Body of pancreas (tissue), 4 donors: ENCODE measurements around the gene PPFIA2.

Experiments used
- CTCF ChIP-seq, 7 experiments: fragments of 450-650 bp in 4 of 7; fragments of 200-600 bp in 3 of 7; sonication (generic) in 3 of 7; IDR thresholded peaks; one replicate each; pipeline ENCODE4 v1.5.1; 2016 to 2019; ENCODE audit warnings: antibody characterized with exemption in 7 of 7
- POLR2A ChIP-seq, 3 donors: fragments of 450-650 bp; IDR thresholded peaks; one replicate each; pipeline ENCODE4 v1.6.1; 2016; ENCODE audit warnings: antibody characterized with exemption in 3 of 3, mild to moderate bottlenecking in 2 of 3

GRCh38 chr12:81723361-81723760 is 35.8 kb downstream of the PPFIA2 start:
- TF ChIP-seq CTCF (IDR thresholded peaks at IDR 0.05), result no peak
- TF ChIP-seq POLR2A (IDR thresholded peaks at IDR 0.05), result no peak
